OCI-LY7 (cell line): ENCODE data around the gene FBXO2. TPM values are rescaled to one million over a fixed set of nuclear protein-coding genes. Genes with fewer than 3 reads are reported as not detected.

ENCODE experiments used
- BruUV-seq: library from RNA; stranded (reverse); fragments of 400-500 nt; replicated peaks from 2 replicates; lab custom pipeline; 2021; lab: Mats Ljungman, UMichigan
- CTCF ChIA-PET: fragments of 300-600 bp; sonication (Branson Sonifier 250); formaldehyde crosslinking; loops from one replicate; lab custom pipeline; 2022; ENCODE audit warnings: antibody characterized with exemption; ENCODE audit not compliant: unreplicated experiment; lab: Charles Lee
- POLR2A ChIA-PET: fragments of 300-600 bp; sonication (Branson Sonifier 250); formaldehyde crosslinking; loops from one replicate; lab custom pipeline; 2022; ENCODE audit warnings: antibody characterized with exemption; lab: Charles Lee
- DNase-seq: peaks from one replicate; pipeline ENCODE4 v3.0.0-alpha.2; 2015; ENCODE audit warnings: low spot score
- H2AFZ ChIP-seq: fragments of 200-600 bp; sonication (generic), shearing (Covaris generic); 2 replicates; pipeline ENCODE4 v1.6.1; 2014; ENCODE audit warnings: mild to moderate bottlenecking, antibody characterized with exemption, low read length, moderate library complexity
- H3K27ac ChIP-seq: fragments of 200-600 bp; sonication (generic); 2 replicates; pipeline ENCODE4 v1.5.1; 2014; ENCODE audit warnings: mixed run types, low read depth, mild to moderate bottlenecking, moderate library complexity, low read length, inconsistent platforms; ENCODE audit not compliant: poor library complexity, severe bottlenecking
- H3K36me3 ChIP-seq: fragments of 200-600 bp; sonication (generic); 2 replicates; pipeline ENCODE4 v1.6.1; 2014; ENCODE audit warnings: mild to moderate bottlenecking, antibody characterized with exemption, low read length, moderate library complexity, mixed read lengths; ENCODE audit not compliant: insufficient read depth
- H3K4me1 ChIP-seq: fragments of 200-600 bp; sonication (generic); 2 replicates; pipeline ENCODE4 v1.5.1; 2014; ENCODE audit warnings: mild to moderate bottlenecking, low read length; ENCODE audit not compliant: insufficient read depth, poor library complexity, severe bottlenecking
- H3K4me2 ChIP-seq: fragments of 200-600 bp; sonication (generic); 2 replicates; pipeline ENCODE4 v1.6.1; 2014; ENCODE audit warnings: mild to moderate bottlenecking, low read length
- H3K4me3 ChIP-seq: fragments of 200-600 bp; sonication (generic); 2 replicates; pipeline ENCODE4 v1.5.1; 2014; ENCODE audit warnings: mild to moderate bottlenecking, low read depth, low read length; ENCODE audit not compliant: poor library complexity, severe bottlenecking
- H3K79me2 ChIP-seq: fragments of 200-600 bp; sonication (generic); 2 replicates; pipeline ENCODE4 v1.6.1; 2016; ENCODE audit warnings: low read depth, mild to moderate bottlenecking, low read length, moderate library complexity, mixed read lengths; ENCODE audit not compliant: insufficient read depth
- H3K9me2 ChIP-seq: fragments of 200-600 bp; sonication (generic); 2 replicates; pipeline ENCODE4 v1.6.1; 2016; ENCODE audit warnings: mild to moderate bottlenecking, low read length, mixed read lengths; ENCODE audit not compliant: insufficient read depth
- H3K9me3 ChIP-seq: fragments of 200-600 bp; sonication (generic); 2 replicates; pipeline ENCODE4 v1.6.1; 2014; ENCODE audit warnings: mild to moderate bottlenecking, mixed run types, low read length, mixed read lengths
- H4K20me1 ChIP-seq: fragments of 200-600 bp; sonication (generic); 2 replicates; pipeline ENCODE4 v1.6.1; 2014; ENCODE audit warnings: mild to moderate bottlenecking, antibody characterized with exemption, low read length, moderate library complexity, mixed read lengths; ENCODE audit not compliant: insufficient read depth
- EZH2phosphoT487 ChIP-seq: fragments of 200-600 bp; sonication (generic); IDR thresholded peaks from 2 replicates; pipeline ENCODE4 v1.6.1; 2018; ENCODE audit warnings: low read depth, borderline replicate concordance, mild to moderate bottlenecking, mixed run types, antibody characterized with exemption, low read length, moderate library complexity, mixed read lengths
- intact Hi-C: fragments of 100-400 bp; cut with micrococcal nuclease; formaldehyde crosslinking; loops from one replicate; pipeline ENCODE4 v1.10.0; 2022; ENCODE audit not compliant: unreplicated experiment
- total RNA-seq, 2 experiments: library from RNA; depleted of rRNA in 1 of 2; stranded (reverse); fragments of >200 nt in 1 of 2; shearing (Covaris generic) in 1 of 2; gene quantifications; 2 replicates each; pipeline ENCODE4 v1.2.3, GENCODE V29; 2014 to 2022
- TF ChIP-seq, protein P1 (sequence below): fragments of 200-600 bp; sonication (generic); conservative IDR thresholded peaks from 2 replicates; pipeline ENCODE4 v1.5.1; 2014; ENCODE audit warnings: mild to moderate bottlenecking, antibody characterized with exemption, low read length, moderate library complexity, mixed read lengths

Gene FBXO2
- total RNA-seq, 2 experiments from 2014 or later = 2.7 to 6.1 TPM

DNA sequence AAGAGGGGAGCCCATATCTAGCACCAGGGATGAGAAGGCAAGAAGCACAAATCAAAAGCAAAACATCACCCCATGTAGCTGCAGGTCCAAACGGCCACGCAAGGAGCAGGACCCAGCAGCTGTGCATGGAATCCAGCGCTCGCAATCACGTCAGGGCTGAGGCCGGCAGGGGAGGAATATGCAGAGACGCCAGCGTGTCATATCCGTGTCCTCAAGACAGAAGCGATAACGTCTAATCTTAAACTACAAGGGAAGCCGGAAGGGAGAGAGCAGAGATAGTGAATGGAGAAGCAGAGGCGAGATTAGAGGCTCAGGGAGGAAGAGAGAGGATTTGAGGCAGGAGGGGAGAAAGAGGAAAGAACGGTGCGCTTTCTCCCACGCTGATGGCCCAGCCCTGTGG is 39.1 kb downstream of the FBXO2 start:
- Histone ChIP-seq H3K79me2 (no peaks in the 10 kb centered on the region), H4K20me1 (no peaks in the 10 kb centered on the region), H3K36me3 (no peaks in the 10 kb centered on the region), H3K9me2 (no peaks in the 10 kb centered on the region), H2AFZ (no peak overlapping the region), H3K4me2 (no peak overlapping the region), H3K9me3 (no peaks in the 10 kb centered on the region), H3K27ac (no peak overlapping the region), H3K4me1 (no peaks in the 10 kb centered on the region), H3K4me3 (no peak overlapping the region)
- no TSS peak for BruUV-seq
- intact Hi-C loops = no loop called here
- CTCF ChIA-PET = no interaction called here
- no peak for DNase-seq
- TF ChIP-seq, protein P1, sequence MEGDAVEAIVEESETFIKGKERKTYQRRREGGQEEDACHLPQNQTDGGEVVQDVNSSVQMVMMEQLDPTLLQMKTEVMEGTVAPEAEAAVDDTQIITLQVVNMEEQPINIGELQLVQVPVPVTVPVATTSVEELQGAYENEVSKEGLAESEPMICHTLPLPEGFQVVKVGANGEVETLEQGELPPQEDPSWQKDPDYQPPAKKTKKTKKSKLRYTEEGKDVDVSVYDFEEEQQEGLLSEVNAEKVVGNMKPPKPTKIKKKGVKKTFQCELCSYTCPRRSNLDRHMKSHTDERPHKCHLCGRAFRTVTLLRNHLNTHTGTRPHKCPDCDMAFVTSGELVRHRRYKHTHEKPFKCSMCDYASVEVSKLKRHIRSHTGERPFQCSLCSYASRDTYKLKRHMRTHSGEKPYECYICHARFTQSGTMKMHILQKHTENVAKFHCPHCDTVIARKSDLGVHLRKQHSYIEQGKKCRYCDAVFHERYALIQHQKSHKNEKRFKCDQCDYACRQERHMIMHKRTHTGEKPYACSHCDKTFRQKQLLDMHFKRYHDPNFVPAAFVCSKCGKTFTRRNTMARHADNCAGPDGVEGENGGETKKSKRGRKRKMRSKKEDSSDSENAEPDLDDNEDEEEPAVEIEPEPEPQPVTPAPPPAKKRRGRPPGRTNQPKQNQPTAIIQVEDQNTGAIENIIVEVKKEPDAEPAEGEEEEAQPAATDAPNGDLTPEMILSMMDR = no peak
- TF ChIP-seq EZH2phosphoT487 = no peak
- POLR2A ChIA-PET = no interaction called here

DNA sequence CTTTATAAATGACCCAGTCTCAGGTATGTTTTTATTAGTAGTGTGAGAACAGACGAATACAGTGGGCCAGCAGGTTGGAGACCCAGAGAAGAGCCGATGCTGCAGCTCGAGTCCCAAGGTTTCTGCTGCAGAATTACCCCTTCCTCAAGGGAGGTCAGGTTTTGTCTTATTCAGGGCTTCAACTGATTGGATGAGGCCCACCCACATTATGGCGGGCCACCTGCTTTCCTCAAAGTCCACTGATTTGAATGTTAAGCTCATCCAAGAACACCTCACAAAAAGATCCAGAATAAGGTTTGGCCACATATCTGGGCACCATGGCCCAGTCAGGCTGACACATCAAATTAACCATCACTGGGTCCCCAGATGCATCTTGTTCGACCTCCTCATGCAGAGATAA is 40.9 kb downstream of the FBXO2 start:
- intact Hi-C loops = no loop called here
- ChIA-PET CTCF (no interaction called here), POLR2A (interaction anchor here (0.5 kb wide), 1 partner anchor 22 kb away, joined by 3 read pairs; no protein-coding TSS in a partner anchor)
- no peak overlapping the region for H2AFZ ChIP-seq
- H4K20me1 ChIP-seq = no peaks in the 10 kb centered on the region
- H3K9me2 ChIP-seq = no peaks in the 10 kb centered on the region
- H3K36me3 ChIP-seq = no peaks in the 10 kb centered on the region
- TF ChIP-seq, protein P1 = no peak
- TF ChIP-seq EZH2phosphoT487 = no peak
- no peaks in the 10 kb centered on the region for H3K4me1 ChIP-seq
- no peak overlapping the region for H3K4me2 ChIP-seq
- H3K79me2 ChIP-seq = no peaks in the 10 kb centered on the region
- no TSS peak for BruUV-seq
- DNase-seq = no peak
- H3K4me3 ChIP-seq = no peak overlapping the region
- no peaks in the 10 kb centered on the region for H3K9me3 ChIP-seq
- no peak overlapping the region for H3K27ac ChIP-seq

DNA sequence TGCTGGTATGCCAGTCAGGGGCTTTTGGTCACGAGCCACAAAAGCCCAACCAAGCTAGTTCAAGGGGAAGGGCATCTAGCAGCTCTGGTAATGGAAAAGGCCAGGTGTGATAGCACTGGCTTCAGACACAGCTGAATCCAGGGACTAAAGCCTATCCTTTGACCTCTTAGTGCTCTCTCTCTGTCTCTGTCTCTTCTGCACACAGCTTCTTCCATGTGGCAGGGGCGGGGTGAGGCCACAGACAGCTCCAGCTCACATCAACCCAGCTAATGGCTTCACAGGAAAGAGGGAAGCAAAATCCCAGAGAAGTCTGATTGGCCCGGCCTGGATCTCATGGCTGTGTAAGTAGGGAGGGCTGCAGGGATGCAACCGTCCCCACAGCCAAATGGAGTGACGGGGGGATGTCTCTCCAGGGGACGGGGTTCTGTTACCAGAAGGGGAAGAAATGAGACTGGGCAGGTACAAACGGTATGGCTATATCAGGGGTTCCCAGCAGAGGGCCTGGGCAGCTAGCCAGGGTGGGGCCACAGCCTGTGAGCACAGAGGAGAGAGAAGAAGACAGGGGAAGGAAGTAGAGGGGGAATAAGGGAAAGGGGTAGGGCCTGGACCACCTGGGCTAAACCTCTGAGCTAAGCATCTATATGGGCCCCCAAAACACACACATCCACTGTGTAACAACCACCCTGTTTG is 42.4 kb downstream of the FBXO2 start:
- intact Hi-C loops = no loop called here
- H3K4me2 ChIP-seq = no peak overlapping the region
- no peaks in the 10 kb centered on the region for H3K9me3 ChIP-seq
- H3K79me2 ChIP-seq = no peaks in the 10 kb centered on the region
- H4K20me1 ChIP-seq = no peaks in the 10 kb centered on the region
- no peak for TF ChIP-seq EZH2phosphoT487
- TF ChIP-seq, protein P1 = no peak
- ChIA-PET POLR2A (interaction anchor here (0.7 kb wide), 1 partner anchor 262 kb away, joined by 3 read pairs; no protein-coding TSS in a partner anchor), CTCF (interaction anchor here (0.6 kb wide), 1 partner anchor 131 kb away, joined by 3 read pairs; no protein-coding TSS in a partner anchor)
- no TSS peak for BruUV-seq
- no peak overlapping the region for H3K4me3 ChIP-seq
- no peaks in the 10 kb centered on the region for H3K36me3 ChIP-seq
- H3K9me2 ChIP-seq = no peaks in the 10 kb centered on the region
- no peak overlapping the region for H2AFZ ChIP-seq
- no peak overlapping the region for H3K27ac ChIP-seq
- DNase-seq = no peak
- H3K4me1 ChIP-seq = no peaks in the 10 kb centered on the region
